SJCRH30 (cell line): ENCODE data around the gene GPR148. TPM values are rescaled to one million over a fixed set of nuclear protein-coding genes. Genes with fewer than 3 reads are reported as not detected.

Experiments
- DNase-seq, 2 experiments: peaks; one replicate each; pipeline ENCODE4 v3.0.0-alpha.2; 2015 to 2020
- H3K27ac ChIP-seq: fragments of 250-450 bp; sonication (Bioruptor Pico); 2 replicates; pipeline ENCODE4 v1.5.1; 2020; ENCODE audit warnings: mild to moderate bottlenecking, moderate library complexity
- H3K27me3 ChIP-seq: fragments of 250-450 bp; sonication (Bioruptor Pico); 2 replicates; pipeline ENCODE4 v1.5.1; 2020; ENCODE audit warnings: mild to moderate bottlenecking, moderate library complexity
- H3K36me3 ChIP-seq: fragments of 250-450 bp; sonication (Bioruptor Pico); 2 replicates; pipeline ENCODE4 v1.5.1; 2020; ENCODE audit warnings: mild to moderate bottlenecking, moderate library complexity
- H3K4me1 ChIP-seq: fragments of 250-450 bp; sonication (Bioruptor Pico); 2 replicates; pipeline ENCODE4 v1.5.1; 2020; ENCODE audit warnings: mild to moderate bottlenecking, moderate library complexity
- H3K4me3 ChIP-seq: fragments of 250-450 bp; sonication (Bioruptor Pico); 2 replicates; pipeline ENCODE4 v1.5.1; 2020; ENCODE audit warnings: mild to moderate bottlenecking, moderate library complexity
- H3K9me3 ChIP-seq: fragments of 250-450 bp; sonication (Bioruptor Pico); replicated peaks from 2 replicates; pipeline ENCODE4 v1.5.1; 2020; ENCODE audit warnings: mild to moderate bottlenecking, moderate library complexity
- total RNA-seq: library from RNA; depleted of rRNA; stranded (reverse); fragments of >200 nt; shearing (Covaris generic); gene quantifications from 2 replicates; pipeline ENCODE4 v1.2.3, GENCODE V29; 2014; rRNA removed

Gene GPR148
- total RNA-seq, 1 experiment from 2014 or later: not detected

DNA sequence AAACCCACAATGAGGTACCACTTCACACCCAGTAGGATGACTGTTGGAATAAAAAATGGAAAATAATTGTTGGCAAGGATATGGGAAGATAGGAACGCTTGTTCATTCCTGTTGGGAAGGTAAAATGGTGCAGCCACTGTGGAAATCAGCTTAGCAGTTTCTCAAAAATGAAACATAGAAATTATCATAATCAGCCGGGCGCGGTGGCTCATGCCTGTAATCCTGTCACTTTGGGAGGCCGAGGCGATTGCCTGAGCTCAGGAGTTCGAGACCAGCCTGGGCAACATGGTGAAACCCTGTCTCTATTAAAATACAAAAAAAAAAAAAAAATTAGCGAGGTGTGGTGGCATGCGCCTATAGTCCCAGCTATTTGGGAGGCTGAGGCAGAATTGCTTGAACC, 49.9 kb downstream of the GPR148 start:
- no peaks in the 10 kb centered on the region for H3K27me3 ChIP-seq
- no peak overlapping the region for H3K27ac ChIP-seq
- H3K4me1 ChIP-seq: no peaks in the 10 kb centered on the region
- H3K36me3 ChIP-seq: no peaks in the 10 kb centered on the region
- no peak overlapping the region for H3K4me3 ChIP-seq
- no peak for DNase-seq
- no peaks in the 10 kb centered on the region for H3K9me3 ChIP-seq

Other genes starting within 250 kb of the GPR148 start
- gene POTEI, start 219.7 kb upstream of the GPR148 start, total RNA-seq: 0.25 and 0.47 TPM in 2 replicates
- not detected in 2 replicates for gene CFC1B, start 207.8 kb upstream of the GPR148 start, total RNA-seq
- not detected in 2 replicates for gene CFC1, start 129.5 kb upstream of the GPR148 start, total RNA-seq
- gene POTEJ, start 117.6 kb upstream of the GPR148 start, total RNA-seq: 0.06 TPM in 1 of 2 replicates, not detected in the other
- gene AMER3, start 26.5 kb downstream of the GPR148 start, total RNA-seq: not detected in 2 replicates
- gene ARHGEF4, start 107.8 kb downstream of the GPR148 start, total RNA-seq: 0.06 TPM in 1 of 2 replicates, not detected in the other